Body of pancreas (tissue), 4 donors: ENCODE data around the gene USP15.

ENCODE experiments used
- POLR2A ChIP-seq, 3 donors: fragments of 450-650 bp; IDR thresholded peaks; one replicate each; pipeline ENCODE4 v1.6.1; 2016; ENCODE audit warnings: antibody characterized with exemption in 3 of 3, mild to moderate bottlenecking in 2 of 3
- TF ChIP-seq, protein P1 (sequence below), 7 experiments: fragments of 450-650 bp in 4 of 7; fragments of 200-600 bp in 3 of 7; sonication (generic) in 3 of 7; IDR thresholded peaks; one replicate each; pipeline ENCODE4 v1.5.1; 2016 to 2019; ENCODE audit warnings: antibody characterized with exemption in 7 of 7

DNA sequence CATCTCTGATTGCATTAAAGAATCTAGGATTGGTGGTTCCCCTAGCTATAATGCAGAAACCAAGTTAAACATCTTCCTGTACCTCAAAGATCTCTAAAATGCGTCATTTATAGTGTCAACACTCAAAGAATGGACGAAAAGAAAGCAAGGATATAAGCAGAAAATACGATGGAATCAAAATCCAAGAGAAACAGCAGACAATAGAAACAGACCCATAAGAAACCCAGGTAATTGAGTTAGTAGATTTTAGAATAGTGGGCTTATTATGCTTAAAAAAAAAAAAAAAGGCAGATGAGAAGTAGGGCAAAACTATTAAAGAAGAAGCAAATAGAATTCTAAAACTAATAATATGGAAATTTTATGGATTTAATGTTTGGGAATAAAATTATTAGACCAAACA, 44.4 kb downstream of the USP15 start:
- TF ChIP-seq, protein P1, sequence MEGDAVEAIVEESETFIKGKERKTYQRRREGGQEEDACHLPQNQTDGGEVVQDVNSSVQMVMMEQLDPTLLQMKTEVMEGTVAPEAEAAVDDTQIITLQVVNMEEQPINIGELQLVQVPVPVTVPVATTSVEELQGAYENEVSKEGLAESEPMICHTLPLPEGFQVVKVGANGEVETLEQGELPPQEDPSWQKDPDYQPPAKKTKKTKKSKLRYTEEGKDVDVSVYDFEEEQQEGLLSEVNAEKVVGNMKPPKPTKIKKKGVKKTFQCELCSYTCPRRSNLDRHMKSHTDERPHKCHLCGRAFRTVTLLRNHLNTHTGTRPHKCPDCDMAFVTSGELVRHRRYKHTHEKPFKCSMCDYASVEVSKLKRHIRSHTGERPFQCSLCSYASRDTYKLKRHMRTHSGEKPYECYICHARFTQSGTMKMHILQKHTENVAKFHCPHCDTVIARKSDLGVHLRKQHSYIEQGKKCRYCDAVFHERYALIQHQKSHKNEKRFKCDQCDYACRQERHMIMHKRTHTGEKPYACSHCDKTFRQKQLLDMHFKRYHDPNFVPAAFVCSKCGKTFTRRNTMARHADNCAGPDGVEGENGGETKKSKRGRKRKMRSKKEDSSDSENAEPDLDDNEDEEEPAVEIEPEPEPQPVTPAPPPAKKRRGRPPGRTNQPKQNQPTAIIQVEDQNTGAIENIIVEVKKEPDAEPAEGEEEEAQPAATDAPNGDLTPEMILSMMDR (IDR thresholded peaks at IDR 0.05) = no peak
- TF ChIP-seq POLR2A (IDR thresholded peaks at IDR 0.05) = no peak
